NCI-H1930 (cell line): ENCODE data around the gene PGP.
"Not testable (repeated sequence)": the region's sequence is repeated elsewhere in the genome, so short reads cannot be mapped to it uniquely, and the experiment has no call there.

Experiments
- DNase-seq, 2 experiments: peaks; one replicate each; lab custom pipeline; 2025; lab: John Stamatoyannopoulos, UW

The PGP gene

DNA sequence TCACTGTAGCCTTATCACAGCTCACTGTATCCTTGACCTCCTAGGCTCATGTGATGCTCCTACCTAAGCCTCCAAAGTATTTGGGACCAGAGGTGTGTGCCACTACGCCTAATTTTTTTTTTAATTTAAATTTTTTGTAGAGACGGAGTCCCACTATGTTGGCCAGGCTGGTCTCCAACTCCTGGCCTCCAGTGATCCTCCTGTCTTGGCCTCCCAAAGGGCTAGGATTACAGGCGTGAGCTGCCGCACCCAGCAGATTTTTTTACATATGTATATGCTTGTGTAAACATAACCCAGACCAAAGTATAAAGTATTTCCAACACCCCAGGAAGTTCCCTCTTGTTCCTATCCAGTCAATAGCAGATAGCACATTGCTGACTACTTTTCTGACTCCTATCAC lies 1.7 kb upstream of the PGP start:
- no peak for DNase-seq

DNA sequence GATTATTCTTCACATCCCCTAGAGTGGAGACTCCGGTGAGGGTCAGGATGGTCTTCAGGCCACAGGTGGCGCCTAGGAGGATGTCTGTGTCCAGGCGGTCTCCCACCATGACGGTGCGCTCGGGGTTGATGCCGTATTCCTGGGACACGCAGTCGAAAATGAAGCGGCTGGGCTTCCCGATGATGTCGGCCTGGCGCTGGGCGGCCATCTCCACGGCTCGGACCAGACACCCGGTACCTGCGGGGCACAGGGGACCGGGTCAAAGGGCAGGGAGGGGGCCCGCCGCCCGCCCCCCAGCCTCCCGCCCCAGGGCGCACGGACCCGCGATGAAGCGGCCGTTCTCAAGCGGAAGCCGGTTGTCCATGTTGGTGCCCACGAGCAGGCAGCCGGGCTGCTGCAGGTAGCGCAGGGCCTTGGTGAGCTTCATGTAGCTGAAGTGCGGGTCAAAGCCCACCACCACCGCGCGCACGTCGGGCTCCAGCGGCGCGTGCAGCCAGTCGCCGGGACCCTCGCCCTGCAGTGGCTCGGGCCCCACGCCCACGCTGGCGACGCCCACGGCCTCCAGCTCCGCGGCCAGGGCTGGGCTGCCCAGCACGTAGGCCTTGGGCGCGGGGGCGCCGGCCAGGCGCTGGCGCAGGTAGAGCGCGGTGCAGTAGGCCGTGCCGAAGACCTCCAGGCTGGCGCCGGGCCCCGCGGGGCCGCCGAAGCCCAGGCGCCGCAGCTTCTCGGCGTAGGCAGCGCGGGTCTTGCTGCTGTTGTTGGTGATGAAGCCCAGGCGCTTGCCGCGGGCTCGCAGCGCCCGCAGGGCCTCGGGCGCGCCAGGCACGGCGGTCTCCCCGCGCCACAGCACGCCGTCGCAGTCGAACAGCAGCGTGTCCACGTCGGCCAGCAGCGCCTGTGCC lies 572 bp downstream of the PGP start:
- DNase-seq = no peak

DNA sequence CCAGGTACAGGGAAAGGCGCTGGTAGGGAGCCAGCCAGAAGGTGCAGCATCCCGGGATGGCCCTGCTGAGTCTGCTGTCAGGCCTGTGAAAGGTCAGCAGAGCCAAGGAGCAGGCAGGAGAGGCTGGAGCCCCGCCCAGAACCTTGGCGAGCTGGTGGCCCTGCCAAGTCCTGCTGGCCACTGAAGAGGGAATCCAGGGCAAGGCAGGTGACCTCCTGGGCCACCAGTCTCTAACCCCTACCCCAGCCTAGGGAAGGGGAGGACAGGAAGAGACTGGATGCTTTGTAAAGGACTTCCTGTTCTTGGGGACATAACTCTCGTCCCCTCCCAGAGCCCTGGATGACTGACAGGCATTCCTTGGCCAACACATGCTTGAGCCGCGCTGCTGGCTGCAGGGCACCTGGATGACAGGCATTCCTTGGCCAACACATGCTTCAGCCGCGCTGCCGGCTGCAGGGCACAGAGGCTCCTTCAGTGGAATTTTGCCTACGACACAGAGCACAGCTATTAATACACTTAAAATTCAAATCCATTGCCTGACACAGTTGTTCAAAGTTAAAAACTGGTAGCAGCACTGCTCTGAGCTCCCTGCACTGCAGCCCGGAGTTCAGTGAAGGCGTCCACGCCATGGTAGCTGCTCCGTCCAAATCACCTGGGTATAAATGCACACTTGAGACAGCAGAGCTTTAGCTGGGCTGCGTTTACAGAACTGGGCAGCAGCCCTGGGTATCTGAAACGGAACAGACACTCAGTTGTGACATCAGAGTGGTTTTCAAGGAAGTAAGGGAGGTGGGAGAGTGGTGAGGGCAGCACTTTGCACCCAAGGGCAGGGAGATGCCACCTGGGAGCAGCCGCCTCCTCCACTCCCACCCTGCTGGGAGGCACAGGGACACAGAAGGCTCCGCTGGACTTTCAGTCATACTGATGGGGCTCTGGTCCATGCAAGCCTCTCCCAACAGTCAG lies 2.0 kb downstream of the PGP start:
- no peak for DNase-seq

DNA sequence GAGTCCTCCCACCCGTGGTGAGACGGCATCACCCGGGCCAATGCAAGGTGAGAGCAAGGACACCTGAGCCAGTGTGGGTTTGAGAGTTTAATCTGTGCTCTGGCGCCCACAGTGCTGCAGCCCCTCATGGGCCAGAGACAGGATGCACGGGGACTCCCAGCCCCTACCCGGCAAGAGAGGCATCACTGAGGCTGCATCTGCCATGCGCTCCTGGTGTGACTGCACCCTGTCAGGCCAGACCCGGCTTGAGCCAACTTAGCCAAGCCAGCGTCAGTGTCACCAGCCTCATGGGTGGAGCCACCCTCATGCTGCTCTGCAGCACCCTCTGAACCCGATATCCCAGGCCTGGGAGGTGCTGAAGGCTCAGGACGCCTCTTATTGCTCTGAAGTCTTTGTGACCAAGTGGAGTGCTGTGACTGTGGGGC lies 2.7 kb downstream of the PGP start:
- no peak for DNase-seq

DNA sequence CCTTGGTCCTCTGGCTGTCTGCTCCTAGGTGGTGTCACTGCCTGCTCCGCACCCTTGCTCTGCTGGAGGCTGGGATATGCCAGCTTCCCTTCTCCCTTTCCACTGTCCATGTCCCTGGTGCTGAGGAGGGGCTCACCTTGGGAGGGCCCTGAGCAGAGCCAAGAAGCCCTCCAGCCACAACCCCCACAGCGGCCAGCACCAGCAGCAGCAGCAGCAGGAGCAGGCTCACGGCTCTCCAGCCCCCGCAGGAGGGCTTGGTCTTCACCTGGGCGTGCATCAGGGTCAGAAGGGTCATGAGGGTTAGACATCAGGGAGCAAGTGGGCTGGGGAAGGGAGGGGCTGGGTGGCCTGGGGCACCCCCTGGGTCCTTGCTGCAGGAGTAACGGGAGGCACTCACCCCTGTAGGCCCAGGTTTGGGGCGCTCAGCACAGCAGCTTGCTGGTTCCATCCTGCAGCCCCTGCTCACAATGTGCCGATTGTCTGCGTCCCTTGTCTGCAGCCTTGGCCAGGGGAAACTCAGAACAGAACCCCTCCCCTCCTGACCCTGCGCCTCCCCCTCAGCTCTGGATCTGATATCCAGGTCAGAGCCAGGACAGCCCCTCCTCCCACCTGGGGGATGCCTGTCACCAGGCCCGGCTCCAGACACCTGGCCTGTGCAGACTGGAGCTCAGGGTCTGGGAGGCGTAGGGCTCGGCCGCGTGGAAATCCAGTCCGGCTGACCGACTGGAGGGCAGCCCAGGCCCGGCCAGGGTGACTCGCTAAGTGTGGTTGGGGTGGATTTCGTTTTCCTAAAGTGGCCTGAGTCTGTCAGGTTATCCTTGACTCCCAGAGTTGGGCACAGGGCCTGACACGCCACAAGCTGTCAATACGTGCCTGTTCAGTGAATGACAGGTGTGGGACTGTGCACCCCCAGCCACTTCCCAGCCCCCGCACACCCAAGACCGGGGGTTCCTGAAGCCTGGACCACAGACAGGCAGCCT lies 4.0 kb downstream of the PGP start, which contains the start of gene BRICD5:
BRICD5 (minus strand) TSS at position 478 of the 980 bp plus-strand sequence; CDS start at position 448, 30 bp downstream.
- DNase-seq = no peak

DNA sequence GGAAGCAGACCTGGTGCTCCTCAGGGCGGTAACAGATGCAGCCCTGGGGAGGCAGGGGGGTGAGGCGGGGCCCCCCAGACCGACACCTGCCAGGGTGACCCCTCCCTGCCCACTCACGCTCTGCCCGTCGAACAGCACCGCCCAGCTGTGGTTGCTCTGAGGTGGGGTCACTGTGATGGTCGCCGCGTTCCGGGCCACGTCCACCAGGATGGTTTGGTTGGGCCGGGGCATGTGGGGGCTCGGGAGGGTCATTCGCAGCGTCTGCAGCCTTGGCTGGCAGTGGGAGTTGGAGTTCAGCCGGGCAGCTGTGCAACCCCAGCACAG lies 4.7 kb downstream of the PGP start:
- DNase-seq = no peak

DNA sequence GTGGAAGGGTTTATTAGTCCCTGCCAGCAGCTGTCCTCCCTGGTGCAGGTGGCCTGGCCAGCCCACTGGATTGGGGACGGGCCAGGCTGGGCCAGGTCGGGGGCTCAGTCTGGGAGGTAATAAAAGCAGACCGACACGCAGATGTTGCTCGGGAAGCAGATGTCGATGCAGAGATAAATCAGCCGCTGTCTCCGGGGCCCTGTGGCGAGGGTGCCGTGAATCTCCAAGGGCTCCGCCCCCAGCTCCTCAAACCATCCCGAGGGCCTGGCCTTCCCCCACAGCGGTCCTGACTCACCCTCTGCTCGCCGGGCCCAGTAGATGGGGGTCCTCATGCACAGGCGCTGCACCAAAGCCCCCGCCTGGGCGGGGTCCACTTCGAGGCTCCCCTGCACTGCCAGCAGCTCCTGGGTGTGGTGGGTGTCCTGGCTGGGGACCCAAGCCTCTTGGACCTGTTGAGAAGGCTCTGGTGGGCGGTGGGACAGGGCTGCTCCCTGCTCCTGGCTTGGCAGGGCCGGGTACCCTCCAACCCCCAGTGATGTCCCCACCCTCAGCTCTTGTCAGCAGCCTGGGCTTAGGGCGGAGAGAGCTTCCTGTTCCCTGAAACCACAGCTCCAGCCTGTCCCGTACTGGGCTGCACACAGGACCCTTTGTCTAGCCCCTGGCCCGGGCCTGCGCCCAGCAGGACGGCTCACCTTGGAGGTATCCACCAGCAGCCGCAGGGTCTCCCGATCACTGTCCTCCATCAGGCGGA lies 5.2 kb downstream of the PGP start:
- no peak for DNase-seq

DNA sequence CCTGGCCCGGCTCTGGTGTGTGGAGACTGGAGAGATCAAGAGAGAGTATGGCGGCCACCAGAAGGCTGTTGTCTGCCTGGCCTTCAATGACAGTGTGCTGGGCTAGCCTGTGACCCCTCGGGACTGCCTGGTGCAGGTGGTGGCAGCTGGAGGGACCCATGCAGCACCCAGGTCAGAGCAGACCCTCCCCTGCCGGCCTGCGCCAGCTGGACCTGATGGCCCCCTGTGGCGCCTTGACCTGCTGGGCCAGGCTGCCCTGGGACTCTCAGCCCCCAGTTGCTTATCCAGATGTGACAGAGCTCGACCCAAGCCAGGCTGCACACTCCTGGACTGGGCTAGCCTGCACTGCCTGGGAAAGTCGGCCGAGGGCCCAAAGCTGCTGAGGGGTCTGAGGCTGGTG lies 5.9 kb downstream of the PGP start:
- DNase-seq = no peak

DNA sequence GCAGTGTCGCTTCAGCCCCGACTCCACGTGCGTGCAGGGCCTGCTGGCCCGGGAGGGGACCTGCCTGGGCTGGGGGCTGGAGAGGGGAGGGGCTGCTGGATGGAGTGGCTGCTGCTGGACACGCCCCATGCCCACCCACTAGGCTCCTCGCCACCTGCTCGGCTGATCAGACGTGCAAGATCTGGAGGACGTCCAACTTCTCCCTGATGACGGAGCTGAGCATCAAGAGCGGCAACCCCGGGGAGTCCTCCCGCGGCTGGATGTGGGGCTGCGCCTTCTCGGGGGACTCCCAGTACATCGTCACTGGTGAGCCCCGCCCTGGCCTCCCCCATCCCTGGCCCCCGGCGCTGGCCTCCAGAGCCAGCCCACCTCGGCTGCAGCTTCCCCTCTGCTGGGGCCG lies 6.3 kb downstream of the PGP start:
- no peak for DNase-seq

DNA sequence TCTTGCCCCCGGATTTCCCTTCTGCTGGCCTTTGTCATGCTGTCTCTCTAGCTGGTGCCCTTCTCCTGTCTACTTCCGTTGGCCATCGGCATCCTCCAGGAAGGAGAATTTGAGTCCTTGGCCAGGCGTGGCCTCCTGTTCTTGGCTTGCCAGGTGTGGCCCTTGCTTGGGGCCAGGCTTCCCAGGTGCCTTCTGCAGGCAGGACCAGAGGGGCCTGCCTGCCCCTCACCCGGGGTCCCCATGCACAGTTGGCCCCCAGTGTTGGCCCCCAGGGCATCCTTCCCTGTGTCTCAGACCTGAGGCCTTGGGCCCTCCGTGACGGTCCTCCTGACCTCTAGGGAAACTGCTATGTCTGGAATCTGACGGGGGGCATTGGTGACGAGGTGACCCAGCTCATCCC lies 6.8 kb downstream of the PGP start:
- DNase-seq = no peak

DNA sequence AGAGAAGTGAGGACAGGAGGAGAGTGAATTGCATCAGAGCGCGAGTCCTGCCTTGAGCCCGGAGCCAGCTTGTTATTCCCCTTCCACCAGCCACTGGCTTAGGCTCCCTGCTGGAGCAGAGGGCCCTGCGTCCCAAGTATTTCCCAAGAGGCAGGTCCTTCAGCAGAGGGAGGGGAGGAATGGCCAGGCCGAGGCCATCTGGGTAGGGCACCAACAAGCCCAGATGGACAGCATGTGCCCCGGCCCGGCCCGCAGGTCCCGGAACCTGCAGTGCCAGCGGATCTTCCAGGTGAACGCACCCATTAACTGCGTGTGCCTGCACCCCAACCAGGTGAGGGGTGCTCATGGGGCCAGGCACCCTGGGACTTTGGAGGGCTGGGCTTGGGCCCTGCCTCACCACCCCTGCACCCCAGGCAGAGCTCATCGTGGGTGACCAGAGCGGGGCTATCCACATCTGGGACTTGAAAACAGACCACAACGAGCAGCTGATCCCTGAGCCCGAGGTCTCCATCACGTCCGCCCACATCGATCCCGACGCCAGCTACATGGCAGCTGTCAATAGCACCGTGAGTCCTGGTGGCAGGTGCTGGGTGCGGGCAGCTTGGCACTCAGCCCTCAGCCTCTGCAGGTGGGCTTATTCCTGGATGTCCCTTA lies 7.7 kb downstream of the PGP start:
- DNase-seq = no peak

DNA sequence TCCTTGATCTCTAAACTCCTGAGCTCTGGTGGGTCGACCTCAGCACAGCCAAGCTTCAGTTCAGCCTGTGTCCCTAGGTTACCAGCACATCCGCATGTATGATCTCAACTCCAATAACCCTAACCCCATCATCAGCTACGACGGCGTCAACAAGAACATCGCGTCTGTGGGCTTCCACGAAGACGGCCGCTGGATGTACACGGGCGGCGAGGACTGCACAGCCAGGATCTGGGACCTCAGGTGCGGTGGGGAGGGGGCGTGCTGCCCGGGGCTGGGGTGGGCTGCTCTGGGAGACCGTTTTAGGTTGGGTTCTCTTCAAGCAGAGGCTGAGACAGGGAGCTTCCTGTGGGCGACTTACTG lies 8.2 kb downstream of the PGP start:
- DNase-seq = no peak

DNA sequence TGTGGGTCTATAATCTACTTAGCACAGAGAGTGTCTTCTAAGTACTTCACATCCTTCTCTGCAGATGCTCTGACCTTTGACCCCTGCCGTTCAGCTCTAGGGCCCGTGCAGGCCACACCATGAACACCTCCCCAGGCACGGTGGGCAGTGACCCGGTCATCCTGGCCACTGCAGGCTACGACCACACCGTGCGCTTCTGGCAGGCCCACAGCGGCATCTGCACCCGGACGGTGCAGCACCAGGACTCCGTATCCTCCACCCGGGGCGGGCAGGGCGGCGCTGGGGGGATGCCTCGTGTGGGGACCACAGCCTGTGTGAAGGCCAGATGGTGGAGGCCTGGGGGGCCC lies 8.7 kb downstream of the PGP start:
- no peak for DNase-seq

DNA sequence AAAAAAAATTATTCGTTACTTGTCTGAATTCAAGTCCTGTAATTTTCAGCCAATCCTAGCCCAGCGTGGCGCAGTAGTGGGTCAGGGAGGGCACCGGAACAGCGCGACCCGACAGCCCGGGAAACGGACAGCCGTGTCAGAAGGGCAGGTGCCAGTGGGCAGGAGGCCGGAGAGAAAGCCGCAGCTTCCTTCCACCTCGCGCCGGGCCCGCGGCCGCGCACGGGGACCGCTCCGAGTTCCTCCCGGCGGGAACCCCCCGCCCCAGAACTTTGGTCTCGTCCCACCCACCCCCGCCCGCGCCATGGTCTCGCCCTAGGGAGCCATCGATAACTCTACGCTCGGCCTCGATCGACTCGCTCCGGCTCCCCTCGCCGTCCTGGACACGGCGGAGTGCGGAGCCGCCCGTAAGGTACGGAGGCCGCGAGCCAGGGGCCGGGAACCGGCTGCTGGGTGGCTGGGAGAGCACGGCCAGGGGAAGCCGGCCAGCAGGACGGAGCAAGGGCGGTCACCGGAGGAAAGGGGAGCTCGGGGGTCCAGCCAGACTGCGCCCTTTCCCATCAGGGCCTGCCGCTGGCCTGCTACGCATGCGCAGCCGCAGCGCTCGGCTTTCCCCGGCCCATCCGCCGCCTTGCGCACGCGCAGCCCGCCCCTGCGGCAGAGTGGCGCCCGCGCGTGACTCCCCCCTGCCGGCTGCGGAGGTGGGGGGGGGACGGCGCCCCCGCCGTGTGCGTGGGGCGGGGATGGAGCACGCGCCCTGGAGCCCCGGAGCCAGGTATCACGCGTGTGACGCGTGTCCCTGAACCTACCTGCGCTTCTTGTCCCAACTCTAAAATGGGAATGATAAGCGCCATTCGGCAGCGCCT lies 9.3 kb downstream of the PGP start, which contains the start of gene MLST8:
MLST8 (plus strand) TSS at position 351 of the 863 bp plus-strand sequence. CDS start 632 bp downstream, outside the sequence.
- peak; percentile 67 to 92 for DNase-seq

DNA sequence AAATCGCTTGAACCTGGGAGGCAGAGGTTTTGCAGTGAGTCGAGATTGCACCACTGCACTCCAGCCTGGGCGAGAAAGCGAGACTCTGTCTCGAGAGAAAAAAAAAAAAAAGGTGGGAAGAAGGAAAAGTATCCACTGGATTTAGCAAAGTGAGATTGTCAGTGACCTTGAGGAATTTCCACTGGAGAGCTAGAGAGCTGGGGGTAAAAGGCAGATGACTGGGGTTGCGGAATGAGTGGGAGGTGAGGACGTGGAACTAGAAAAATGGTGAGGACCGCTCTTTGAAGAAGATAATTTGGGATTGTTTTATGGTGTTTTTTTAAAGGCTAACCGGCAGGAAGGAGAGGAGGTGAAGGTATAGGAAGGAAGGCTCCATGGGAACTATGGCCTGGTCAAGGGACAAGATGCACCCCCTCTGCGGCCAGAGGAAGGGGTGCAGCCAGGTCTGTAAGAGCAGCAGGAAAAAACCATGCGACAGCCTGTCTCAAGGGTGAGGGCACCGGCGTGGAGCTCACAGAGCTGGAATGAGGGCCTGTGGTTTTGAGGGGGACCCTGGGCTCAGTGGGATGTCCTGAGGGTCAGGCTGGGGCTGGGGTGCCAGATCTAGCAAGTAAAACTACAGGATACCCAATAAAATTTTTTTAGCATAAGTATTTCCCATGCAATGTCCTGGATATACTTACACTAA lies 10.1 kb downstream of the PGP start:
- DNase-seq = no peak

DNA sequence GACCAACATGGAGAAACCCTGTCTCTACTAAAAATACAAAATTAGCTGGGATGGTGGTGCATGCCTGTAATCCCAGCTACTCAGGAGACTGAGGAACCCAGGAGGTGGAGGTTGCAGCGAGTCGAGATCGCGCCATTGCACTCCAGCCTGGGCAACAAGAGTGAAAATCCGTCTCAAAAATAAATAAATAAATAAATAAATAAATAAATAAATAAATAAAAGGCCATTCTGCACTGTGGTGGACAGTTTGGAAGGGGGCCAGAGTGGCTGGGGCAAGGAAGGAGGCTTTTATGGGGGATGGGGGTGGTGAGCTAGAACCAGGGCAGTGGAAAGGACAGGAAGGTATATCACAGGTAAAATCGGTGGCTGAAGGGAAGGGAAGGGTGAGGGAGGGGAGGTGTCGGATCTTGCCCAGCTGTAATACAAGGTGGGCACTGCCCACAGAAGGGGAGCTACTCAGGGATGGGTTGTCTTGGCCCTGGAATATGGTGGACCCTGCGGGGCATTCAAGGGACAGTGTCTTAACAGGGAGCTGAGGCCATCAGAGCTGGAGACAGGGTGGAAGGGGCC lies 11.4 kb downstream of the PGP start:
- DNase-seq = not testable (repeated sequence)

DNA sequence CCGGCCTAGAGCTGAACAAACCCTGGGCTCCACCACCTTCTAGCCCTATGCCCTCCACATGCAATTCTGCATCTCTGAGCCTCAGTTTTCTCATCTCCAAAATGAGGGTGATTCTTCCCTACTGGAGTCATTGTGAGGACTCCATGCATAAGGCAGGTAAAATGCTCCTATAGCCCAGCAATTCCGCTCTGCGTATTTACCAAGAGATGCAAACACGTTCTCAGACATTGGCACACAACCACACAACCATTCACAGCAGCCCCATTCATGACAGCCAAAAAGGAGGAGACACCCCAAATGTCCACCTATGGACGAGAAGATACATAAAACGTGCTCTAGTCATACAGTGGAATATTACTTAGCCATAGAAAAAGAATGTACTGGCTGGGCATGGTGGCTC lies 14.3 kb downstream of the PGP start:
- DNase-seq = no peak

DNA sequence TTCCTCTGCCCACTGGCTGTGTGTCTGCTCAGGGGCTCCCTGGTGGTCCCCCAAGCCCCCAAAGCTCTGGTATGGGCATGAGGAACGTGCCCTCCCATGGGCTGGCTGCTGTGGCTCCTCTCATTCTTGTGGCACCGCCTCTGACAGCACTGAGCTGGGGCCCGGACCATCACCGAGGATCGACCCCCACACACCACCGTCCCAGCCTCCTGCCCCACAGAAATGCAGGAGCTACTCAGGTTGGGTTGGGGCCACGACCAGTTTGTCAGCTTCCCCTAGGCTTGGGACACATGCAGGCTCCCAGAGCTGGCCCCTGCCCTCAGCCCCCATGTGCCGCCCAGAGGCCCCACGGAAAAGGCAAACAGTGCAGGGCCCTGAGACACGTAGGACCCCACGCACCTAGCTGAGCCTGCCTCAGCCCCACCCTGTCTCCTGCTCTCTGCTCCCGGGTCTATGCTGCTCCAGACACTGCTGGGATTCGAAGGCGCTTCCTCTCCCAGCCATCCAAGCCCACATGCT lies 15.0 kb downstream of the PGP start:
- DNase-seq = no peak
